MG63 (cell line): ENCODE measurements around the gene ABLIM3. TPM values are rescaled to one million over a fixed set of nuclear protein-coding genes. Genes with fewer than 3 reads are reported as not detected.

Source experiments
- DNase-seq: peaks from one replicate; pipeline ENCODE4 v3.0.0-alpha.2; 2020
- H3K27me3 ChIP-seq: fragments of 250-450 bp; sonication (Bioruptor Pico); 2 replicates; pipeline ENCODE4 v1.5.1; 2020; ENCODE audit warnings: mild to moderate bottlenecking, moderate library complexity
- H3K36me3 ChIP-seq: fragments of 250-450 bp; sonication (Bioruptor Pico); 2 replicates; pipeline ENCODE4 v1.5.1; 2020; ENCODE audit warnings: mild to moderate bottlenecking, moderate library complexity
- H3K4me3 ChIP-seq: fragments of 250-450 bp; sonication (Bioruptor Pico); 2 replicates; pipeline ENCODE4 v1.5.1; 2020; ENCODE audit warnings: mild to moderate bottlenecking, moderate library complexity
- H3K9me3 ChIP-seq: fragments of 250-450 bp; sonication (Bioruptor Pico); 2 replicates; pipeline ENCODE4 v1.5.1; 2020; ENCODE audit warnings: mild to moderate bottlenecking, moderate library complexity
- total RNA-seq: library from RNA; depleted of rRNA; stranded (reverse); fragments of >200 nt; shearing (Covaris generic); gene quantifications from 2 replicates; pipeline ENCODE4 v1.2.3, GENCODE V29; 2014; ENCODE audit warnings: low replicate concordance

Gene ABLIM3
- total RNA-seq, 1 experiment from 2014 or later = 8.6 TPM

DNA sequence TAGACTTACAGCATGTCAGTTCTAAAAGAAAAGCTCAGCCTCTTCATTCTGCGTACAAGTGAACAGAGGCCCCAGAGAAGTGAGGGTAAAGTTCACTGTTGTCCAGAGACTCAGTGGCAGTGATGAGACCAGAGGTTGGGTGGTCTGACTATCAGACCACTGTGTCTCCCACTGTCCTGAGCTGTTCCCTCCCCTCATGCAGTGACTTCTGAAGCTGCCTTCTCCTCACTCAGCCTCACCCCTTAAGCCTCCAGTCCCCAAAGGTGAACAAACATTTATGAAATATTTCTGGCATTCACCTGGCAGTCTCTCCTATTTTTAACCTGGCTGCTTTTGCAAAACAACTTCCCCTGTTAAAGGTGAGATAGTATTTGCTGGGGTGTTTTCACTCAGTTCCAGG lies 54.7 kb downstream of the ABLIM3 start:
- peaks cover 4% of the 10 kb centered on the region; the same call in 1 of the 2 replicates for H3K36me3 ChIP-seq
- DNase-seq = no peak
- no peaks in the 10 kb centered on the region for H3K27me3 ChIP-seq
- no peak overlapping the region for H3K4me3 ChIP-seq
- H3K9me3 ChIP-seq = no peaks in the 10 kb centered on the region

DNA sequence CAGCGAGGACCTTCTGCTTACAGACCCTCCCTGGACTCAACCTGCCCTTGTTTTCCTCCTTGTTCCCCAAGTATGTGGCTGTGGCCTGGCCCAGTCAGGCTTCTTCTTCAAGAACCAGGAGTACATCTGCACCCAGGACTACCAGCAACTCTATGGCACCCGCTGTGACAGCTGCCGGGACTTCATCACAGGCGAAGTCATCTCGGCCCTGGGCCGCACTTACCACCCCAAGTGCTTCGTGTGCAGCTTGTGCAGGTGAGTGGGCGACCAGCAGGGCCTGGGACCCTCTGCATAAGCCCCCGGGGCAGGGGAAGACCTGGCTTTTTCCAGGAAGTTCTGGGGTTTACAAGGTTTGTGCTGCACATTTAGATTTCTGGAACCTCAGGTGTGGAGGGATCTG lies 56.9 kb downstream of the ABLIM3 start:
- no peak overlapping the region for H3K4me3 ChIP-seq
- H3K27me3 ChIP-seq = no peaks in the 10 kb centered on the region
- no peak for DNase-seq
- H3K36me3 ChIP-seq = peaks cover 17% of the 10 kb centered on the region
- no peaks in the 10 kb centered on the region for H3K9me3 ChIP-seq

DNA sequence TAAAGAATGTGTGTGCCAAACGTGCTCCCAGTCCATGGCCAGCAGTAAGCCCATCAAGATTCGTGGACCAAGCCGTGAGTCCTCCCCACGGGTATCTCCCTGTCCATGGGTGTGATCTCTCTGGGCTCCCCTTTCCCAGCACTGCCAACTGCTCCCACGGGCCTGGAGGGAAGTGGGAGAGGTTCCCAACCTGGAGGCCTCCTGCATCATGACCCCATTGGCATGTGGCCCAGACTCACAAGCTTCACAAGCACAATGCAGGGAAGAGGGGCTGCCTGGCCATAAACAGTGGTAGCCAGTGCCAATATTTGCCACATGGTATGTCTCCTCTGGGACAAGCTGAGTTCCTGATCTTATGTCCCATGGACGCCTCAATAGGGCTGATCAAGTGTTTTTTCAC lies 59.1 kb downstream of the ABLIM3 start:
- H3K4me3 ChIP-seq = no peak overlapping the region
- peaks cover 26% of the 10 kb centered on the region for H3K36me3 ChIP-seq
- no peak for DNase-seq

DNA sequence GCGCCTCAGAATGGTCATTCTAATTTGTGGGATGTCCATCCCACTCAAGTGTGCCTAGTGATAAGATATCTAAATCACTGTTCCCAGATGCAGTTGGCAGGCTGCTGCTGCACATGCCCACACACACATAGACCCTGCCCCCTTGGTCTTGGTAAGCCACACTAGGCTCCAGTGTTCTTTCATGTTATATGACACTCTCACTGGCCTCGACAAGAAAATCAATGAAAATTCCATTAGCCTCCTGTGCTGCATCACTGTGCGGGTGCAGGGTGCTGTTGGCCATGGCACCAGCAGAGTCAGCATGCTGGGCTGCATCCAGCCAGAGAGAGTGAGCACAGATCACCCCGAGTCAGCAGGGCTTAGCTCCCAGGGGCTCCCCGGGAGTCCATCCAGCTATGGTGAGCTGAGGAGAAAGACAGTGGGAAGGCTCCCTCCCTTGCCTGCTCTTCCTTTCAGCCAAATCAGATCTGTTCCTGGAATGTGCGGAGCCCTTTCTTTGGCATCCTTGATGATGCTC lies 59.9 kb downstream of the ABLIM3 start:
- Histone ChIP-seq H3K4me3 (no peak overlapping the region), H3K27me3 (no peaks in the 10 kb centered on the region), H3K9me3 (no peaks in the 10 kb centered on the region), H3K36me3 (peaks cover 26% of the 10 kb centered on the region)
- DNase-seq = peak; percentile 65

More for the DNA sequence above, 59.1 kb downstream of the ABLIM3 start:
- Histone ChIP-seq H3K9me3 (no peaks in the 10 kb centered on the region), H3K27me3 (no peaks in the 10 kb centered on the region)

DNA sequence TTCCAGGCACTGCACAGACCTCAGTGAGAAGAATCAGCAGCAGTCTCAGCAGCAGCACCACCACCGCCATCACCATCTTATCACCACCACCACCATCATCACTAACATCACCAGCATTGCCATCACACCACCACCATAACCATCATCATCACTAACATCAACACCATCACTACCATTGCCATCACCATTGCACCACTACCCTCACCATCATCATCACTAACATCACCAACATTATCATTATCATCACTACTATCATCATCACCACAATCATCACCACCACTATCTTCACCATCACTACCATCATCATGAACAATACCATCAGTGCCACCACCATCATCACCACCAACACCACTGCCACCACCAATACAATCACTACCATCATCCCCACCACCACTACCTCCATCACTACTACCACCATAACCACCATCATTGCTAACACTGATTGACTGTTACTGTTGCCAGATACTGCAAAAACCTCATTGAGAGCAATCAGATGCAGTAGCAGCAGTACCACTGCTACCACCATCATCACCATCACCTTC lies 61.7 kb downstream of the ABLIM3 start:
- Histone ChIP-seq H3K27me3 (no peaks in the 10 kb centered on the region), H3K36me3 (peaks cover 26% of the 10 kb centered on the region), H3K9me3 (no peaks in the 10 kb centered on the region), H3K4me3 (no peak overlapping the region)
- DNase-seq = no peak

DNA sequence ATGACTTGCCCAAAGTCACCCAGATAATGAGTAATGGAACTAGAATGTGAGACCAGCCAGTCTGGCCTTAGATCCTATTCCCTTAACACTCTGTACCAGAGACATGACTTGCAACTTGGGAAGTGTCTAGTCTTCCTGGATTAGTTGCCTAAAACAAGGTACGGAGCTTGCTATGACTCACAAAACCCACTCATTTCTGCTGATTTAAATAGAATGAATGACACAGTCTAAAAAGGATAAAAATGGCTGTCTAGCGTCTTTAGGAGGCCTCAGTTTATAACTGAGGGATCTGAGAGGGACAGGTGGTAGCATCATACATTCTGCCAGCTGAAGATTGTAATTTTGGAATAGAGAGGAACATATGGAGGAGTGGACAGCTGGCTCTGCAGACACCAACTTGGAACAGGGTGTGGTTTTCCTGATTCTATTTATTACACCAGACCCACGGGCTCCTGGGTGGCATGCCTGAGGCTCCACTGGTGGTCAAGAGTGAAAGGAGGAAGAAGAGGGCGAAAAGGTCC lies 62.7 kb downstream of the ABLIM3 start:
- no peak overlapping the region for H3K4me3 ChIP-seq
- H3K9me3 ChIP-seq = no peaks in the 10 kb centered on the region
- H3K27me3 ChIP-seq = no peaks in the 10 kb centered on the region
- peaks cover 26% of the 10 kb centered on the region for H3K36me3 ChIP-seq
- no peak for DNase-seq

DNA sequence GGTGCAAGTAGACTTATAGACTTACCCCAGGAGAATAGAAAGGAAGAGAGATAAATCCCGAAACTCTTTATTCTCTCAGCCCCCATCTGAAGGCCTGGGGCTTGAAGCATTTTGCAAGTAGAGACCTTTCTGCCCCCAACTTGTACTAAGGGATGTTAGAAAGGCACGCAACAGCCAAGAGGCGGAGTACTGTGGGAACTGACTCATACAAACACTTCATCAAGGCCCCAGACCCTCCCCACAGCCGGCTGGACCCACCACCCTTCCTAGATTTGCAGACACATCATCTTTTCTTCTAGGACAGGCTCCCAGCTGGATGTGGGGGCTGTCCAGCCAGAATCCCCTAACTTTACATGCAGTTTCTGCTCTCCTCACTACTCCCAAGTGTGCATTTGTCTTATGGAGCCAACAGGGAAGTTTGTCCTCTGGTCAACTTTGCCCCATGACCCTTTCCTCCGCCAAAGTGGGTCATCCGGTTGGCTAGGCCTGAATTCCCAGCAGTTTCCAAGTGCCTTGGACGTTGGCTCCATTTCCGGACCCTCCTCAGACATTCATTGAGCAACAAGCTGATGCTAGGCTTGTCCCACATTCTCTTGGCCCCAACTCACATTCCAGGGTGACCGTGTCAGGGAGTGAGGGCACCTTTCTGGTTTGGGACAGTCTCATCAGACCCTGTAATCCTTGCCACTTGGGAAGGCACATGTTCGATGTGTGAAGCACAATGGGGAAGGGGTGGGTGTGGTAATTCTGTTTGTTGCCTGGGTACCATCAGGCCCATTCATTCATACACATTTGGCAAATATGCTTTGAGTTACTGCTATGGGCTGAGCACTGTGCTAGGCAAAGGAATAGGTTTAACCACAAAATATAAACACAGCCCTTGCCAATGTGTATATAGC lies 64.6 kb downstream of the ABLIM3 start:
- Histone ChIP-seq H3K36me3 (peaks cover 24% of the 10 kb centered on the region), H3K4me3 (no peak overlapping the region), H3K27me3 (no peaks in the 10 kb centered on the region), H3K9me3 (no peaks in the 10 kb centered on the region)
- peak; percentile 98 for DNase-seq

DNA sequence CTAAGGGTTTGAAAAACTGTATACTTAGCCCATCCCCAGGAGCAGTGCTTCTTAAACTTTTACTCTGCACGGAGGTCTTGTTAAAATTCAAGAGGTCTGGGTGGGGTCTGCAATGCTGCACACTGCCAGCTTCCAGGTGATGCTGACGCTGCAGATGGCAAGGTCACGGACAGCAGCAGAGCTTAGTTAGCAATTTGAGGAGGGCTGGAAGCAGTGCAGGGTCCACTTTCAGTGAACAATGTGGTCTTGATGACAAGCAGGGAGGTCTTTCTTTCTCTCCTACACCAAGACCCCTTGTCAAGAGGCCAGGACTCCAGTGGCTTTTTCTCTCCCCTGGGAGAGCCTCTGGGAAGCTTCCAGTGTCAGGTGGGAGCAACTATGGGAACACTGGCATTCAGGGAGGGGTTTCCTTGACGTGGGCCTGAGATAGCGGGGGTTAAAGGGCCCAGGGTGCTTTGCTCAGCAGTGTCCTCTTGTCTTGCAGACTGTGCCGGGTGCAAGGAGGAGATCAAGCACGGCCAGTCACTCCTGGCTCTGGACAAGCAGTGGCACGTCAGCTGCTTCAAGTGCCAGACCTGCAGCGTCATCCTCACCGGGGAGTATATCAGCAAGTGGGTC lies 65.3 kb downstream of the ABLIM3 start:
- peak; percentile 64 for DNase-seq
- Histone ChIP-seq H3K4me3 (no peak overlapping the region), H3K36me3 (peaks cover 22% of the 10 kb centered on the region), H3K27me3 (no peaks in the 10 kb centered on the region), H3K9me3 (no peaks in the 10 kb centered on the region)

DNA sequence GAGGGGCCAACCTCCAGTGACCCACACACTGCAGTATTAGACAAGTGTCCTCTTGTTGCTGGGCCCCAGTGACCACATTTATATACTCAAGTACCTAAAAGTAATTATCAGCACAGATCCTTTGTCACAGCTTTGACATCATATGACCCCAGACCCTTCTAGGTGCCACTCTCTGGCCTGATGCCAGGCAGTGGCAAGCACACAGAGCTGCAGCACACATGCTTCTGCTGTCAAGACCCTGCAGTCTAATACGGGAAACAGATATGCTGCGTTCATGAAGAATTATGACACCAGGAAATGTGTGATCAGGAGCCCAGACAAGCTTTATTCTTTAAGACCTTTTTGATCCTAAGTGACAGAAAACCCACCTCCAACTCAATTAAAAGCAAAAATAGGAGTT lies 66.5 kb downstream of the ABLIM3 start:
- H3K9me3 ChIP-seq = no peaks in the 10 kb centered on the region
- H3K36me3 ChIP-seq = peaks cover 15% of the 10 kb centered on the region
- H3K27me3 ChIP-seq = no peaks in the 10 kb centered on the region
- no peak for DNase-seq
- no peak overlapping the region for H3K4me3 ChIP-seq

DNA sequence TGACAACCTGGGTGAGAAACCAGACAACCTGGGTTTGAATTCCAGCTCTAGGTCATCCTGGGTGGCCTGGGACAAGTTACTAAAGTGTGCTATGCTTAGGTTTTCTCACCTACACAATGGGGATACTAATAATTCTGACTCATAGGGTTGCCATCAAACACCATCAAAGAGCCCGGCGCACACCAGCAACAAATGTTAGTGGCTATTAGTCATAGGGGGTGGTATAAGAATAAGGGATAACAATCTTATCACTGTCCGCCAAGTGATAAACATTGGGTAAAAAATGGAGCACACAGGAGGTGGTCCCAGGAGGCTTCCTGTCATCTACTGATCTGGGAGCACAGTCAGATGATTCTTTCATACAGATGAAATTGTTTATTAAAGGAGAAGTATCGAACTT lies 68.9 kb downstream of the ABLIM3 start:
- Histone ChIP-seq H3K36me3 (peaks cover 2% of the 10 kb centered on the region; the same call in 1 of the 2 replicates), H3K9me3 (no peaks in the 10 kb centered on the region), H3K27me3 (no peaks in the 10 kb centered on the region), H3K4me3 (no peak overlapping the region)
- DNase-seq = peak; percentile 35

DNA sequence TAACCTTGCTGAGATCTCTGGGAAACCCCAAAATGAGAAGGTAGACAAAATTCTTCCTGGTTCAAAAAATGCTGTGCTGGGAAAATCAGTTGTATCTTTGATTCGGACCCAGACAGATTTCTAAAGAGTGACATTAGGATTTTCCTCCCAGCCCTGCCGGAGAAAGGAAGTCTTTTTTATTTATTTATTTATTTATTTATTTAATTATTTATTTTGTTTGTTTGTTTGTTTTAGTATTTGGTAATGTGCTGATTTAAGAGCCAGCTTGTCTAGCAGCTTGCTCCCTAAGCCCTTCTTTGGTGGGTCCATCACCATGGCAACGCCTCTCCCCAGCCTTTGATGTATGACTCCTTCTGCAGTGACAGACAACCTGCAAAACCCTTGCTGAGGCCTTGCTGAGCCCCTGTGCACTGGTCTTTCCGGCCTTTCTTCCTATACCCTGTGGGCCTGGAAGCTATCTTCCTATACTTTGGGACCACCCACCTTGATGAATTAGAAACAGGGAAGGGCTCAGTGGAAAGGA lies 69.7 kb downstream of the ABLIM3 start:
- H3K9me3 ChIP-seq = no peaks in the 10 kb centered on the region
- H3K4me3 ChIP-seq = no peak overlapping the region
- H3K27me3 ChIP-seq = no peaks in the 10 kb centered on the region
- peaks cover 2% of the 10 kb centered on the region; the same call in 1 of the 2 replicates for H3K36me3 ChIP-seq
- no peak for DNase-seq

DNA sequence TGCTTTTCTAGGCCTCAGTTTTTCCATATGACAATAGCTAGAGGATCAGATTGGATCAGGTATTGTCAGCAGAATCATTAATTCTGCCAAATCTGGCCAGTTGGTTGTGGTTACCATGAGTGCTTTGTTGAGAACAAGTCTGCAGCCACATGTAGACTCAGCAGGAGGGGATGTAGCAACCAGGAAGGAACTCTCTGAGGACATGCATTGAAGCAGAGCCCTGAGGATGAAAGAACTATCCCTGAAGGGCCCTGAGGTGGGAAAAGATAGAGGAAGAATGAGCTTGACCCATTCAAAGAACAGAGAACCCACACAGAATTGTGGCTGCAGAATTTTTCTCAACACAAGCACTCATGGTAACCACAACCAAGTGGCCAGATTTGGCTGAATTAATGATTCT lies 70.3 kb downstream of the ABLIM3 start:
- no peaks in the 10 kb centered on the region for H3K27me3 ChIP-seq
- DNase-seq = peak; percentile 52
- H3K9me3 ChIP-seq = no peaks in the 10 kb centered on the region
- no peak overlapping the region for H3K4me3 ChIP-seq
- peaks cover 2% of the 10 kb centered on the region; the same call in 1 of the 2 replicates for H3K36me3 ChIP-seq

DNA sequence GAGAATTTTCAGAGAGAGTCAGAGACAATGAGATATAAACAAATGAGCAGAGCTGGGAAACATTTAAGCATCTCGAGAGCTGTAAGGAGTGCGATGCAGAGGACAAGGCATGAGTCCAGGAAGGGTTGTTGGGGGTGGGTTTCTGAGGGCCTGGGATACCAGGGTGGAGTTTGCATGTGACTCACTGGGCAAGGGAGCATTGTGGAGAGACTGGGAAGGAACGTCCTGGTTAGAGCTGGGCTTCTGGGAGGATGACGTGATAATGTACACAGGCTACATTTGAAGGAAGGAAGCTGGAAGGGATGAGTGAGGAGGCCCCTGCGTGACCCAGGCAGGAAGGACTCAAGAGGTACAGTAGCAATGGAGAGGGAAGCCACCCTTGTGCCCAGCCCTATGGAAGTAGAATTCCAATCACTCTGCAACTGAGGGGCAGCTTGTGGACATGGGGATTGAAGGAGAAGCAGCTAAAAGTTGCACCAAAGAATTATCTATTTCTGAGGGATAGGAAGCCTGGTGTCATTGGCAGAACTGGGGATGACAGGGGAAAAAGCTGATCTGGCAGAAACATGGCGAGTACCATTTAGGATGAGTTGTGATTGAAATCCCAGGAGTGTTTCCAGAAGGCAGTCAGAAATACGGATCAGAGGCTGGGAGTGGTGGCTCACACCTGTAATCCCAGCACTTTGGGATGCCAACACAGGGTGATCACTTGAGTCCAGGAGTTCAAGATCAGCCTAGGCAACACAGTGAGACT lies 71.1 kb downstream of the ABLIM3 start:
- no peak overlapping the region for H3K4me3 ChIP-seq
- peaks cover 2% of the 10 kb centered on the region; the same call in 1 of the 2 replicates for H3K36me3 ChIP-seq
- H3K9me3 ChIP-seq = no peaks in the 10 kb centered on the region
- no peaks in the 10 kb centered on the region for H3K27me3 ChIP-seq
- peak; percentile 100 for DNase-seq

DNA sequence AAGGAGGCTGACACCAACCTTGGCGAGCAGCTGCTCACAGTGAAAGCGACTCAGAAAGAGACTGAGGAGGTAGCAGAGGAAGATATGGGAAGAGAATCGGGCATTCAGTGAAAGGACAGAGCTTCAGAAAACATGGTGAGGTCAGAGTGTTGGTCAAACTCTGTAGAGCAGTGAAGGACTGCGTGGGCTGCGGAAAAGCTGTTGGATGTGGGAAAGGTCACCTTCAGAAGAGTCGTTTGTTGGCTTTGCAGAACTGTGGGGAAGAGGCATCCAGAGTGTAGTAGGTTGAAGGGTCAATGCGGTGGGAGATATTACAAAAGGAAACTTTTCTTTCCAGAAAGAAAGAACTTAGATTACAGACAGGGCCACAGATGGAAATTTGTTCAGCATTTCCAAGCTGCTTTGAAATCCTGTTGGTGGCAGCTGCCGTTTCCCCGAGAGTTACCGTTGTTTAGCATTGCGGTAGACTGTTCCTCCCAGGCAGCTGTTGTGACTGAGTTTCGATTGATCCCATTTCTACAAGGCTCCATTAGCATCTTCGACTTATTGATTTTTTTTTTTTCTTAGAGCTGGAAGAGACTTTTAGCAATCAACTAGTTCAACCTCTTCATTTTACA lies 72.1 kb downstream of the ABLIM3 start:
- H3K4me3 ChIP-seq = no peak overlapping the region
- peaks cover 4% of the 10 kb centered on the region for H3K36me3 ChIP-seq
- H3K9me3 ChIP-seq = no peaks in the 10 kb centered on the region
- H3K27me3 ChIP-seq = no peaks in the 10 kb centered on the region
- DNase-seq = no peak

DNA sequence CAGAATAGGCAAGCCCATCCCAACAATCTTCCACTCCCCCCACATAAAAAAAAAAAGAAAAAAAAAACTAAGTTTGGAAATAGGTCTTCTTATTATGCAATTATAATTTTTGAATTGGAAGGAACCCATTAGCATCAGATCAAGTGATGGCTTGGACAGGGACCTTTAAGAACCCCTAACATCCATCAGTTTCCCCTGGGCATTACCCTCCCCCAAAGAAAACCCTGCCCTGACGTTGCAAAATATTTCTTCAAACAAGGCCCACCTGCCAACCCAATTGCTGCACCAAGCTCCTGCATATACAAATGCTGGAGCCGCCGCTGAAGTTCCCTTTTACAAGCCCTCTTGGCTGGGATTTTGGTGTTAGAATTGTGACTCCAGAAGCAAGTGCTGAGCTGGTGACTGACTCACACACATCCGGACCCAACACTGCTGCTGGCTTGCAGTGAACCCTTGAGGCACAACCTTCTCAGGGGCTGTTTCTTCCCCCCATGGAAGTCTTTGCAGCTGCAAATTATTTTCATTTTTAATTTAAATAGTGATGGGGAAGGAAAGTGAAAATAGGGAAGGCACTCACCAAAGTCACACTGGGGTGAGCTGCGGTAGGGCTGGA lies 74.3 kb downstream of the ABLIM3 start:
- no peak overlapping the region for H3K4me3 ChIP-seq
- H3K9me3 ChIP-seq = no peaks in the 10 kb centered on the region
- H3K36me3 ChIP-seq = peaks cover 4% of the 10 kb centered on the region; the same call in 1 of the 2 replicates
- H3K27me3 ChIP-seq = no peaks in the 10 kb centered on the region
- DNase-seq = peak; percentile 81
